WERI-Rb-1 (cell line): ENCODE results near the gene APOL1.

ENCODE experiments used
- DNase-seq: peaks from one replicate; pipeline ENCODE4 v3.0.0-alpha.2; 2020
- H3K27ac ChIP-seq: fragments of 250-450 bp; sonication (Bioruptor Pico); 2 replicates; pipeline ENCODE4 v1.5.1; 2020; ENCODE audit warnings: mild to moderate bottlenecking, moderate library complexity
- H3K27me3 ChIP-seq: fragments of 250-450 bp; sonication (Bioruptor Pico); 2 replicates; pipeline ENCODE4 v1.5.1; 2021; ENCODE audit warnings: mild to moderate bottlenecking, low read depth, moderate library complexity; ENCODE audit not compliant: insufficient read depth, severe bottlenecking
- H3K36me3 ChIP-seq: fragments of 250-450 bp; sonication (Bioruptor Pico); 2 replicates; pipeline ENCODE4 v1.5.1; 2020; ENCODE audit warnings: mild to moderate bottlenecking, moderate library complexity
- H3K4me3 ChIP-seq: 2 replicates; pipeline ENCODE4 v1.5.1; 2011; ENCODE audit warnings: low read depth, mild to moderate bottlenecking, control low read depth, low read length
- H3K9me3 ChIP-seq: fragments of 250-450 bp; sonication (Bioruptor Pico); 2 replicates; pipeline ENCODE4 v1.5.1; 2021; ENCODE audit warnings: mild to moderate bottlenecking, moderate library complexity; ENCODE audit not compliant: severe bottlenecking
- TF ChIP-seq, protein P1 (sequence below): IDR thresholded peaks from 2 replicates; pipeline ENCODE4 v1.5.1; 2011; ENCODE audit warnings: low read depth, mild to moderate bottlenecking, control low read depth, inconsistent platforms, low read length

Gene APOL1

DNA sequence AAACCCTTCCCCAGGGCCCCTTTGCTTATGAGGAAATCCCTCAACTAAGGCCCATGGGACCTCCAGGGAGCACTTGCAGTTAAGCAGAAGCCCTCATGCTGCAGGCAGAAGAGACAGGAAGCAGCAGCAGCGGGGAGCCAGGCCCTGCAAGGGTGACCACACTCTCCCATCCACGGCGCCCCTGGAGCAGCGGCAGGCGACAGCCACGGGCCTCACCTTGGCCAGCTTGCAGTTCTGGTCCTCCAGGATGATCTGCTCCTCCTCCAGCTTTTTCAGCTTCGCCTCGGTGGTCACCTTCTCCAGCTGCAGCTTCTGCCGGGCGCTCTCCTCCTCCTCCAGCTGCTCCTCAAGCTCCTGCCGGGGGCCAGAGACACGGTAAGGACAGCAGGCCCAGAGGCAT, 47.0 kb downstream of the APOL1 start:
- no peak for DNase-seq
- TF ChIP-seq, protein P1, sequence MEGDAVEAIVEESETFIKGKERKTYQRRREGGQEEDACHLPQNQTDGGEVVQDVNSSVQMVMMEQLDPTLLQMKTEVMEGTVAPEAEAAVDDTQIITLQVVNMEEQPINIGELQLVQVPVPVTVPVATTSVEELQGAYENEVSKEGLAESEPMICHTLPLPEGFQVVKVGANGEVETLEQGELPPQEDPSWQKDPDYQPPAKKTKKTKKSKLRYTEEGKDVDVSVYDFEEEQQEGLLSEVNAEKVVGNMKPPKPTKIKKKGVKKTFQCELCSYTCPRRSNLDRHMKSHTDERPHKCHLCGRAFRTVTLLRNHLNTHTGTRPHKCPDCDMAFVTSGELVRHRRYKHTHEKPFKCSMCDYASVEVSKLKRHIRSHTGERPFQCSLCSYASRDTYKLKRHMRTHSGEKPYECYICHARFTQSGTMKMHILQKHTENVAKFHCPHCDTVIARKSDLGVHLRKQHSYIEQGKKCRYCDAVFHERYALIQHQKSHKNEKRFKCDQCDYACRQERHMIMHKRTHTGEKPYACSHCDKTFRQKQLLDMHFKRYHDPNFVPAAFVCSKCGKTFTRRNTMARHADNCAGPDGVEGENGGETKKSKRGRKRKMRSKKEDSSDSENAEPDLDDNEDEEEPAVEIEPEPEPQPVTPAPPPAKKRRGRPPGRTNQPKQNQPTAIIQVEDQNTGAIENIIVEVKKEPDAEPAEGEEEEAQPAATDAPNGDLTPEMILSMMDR: no peak
- no peaks in the 10 kb centered on the region for H3K27me3 ChIP-seq
- H3K9me3 ChIP-seq: no peaks in the 10 kb centered on the region
- no peak overlapping the region for H3K27ac ChIP-seq
- H3K4me3 ChIP-seq: no peak overlapping the region
- H3K36me3 ChIP-seq: peaks cover 94% of the 10 kb centered on the region

DNA sequence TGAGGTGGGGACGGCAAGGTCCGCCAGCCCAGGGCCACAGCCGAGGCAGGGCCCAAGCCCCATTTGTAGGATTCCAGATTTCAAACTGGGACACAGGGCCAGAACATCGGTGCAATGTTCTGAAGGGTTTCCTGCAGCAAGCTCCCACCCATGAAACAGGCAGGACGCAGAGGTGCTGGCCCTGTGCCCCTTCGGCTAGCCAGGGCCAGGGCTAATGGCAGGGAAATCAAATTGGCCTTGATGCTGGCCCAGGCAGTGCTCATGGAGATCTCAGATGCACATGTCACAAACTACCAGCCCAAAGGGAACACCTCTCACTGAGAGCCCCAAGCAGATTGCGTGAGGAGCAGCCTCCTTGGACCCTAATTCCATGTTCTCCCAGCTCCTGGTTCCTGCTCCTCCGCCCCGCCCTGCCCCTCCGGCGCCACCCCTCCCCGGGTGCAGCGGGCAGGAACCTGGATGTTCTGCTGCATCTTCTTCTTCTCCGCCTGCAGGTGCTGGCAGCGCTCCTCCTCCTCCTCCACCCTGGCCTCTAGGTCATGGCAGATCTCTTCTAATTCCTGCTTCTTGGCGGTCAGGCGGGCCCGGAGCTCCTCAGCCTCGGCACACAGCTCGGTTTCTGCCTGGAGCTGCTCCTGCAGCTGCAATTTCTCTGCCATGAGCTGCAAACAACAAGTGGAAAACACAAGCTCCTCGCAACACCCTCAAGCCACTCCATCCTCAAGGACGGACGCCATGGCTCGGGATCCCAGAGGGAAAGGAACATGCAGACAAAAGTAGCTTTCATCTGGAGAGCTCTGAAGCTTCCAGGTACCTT, 47.7 kb downstream of the APOL1 start:
- no peak for DNase-seq
- Histone ChIP-seq H3K27me3 (no peaks in the 10 kb centered on the region), H3K9me3 (no peaks in the 10 kb centered on the region), H3K36me3 (peaks cover 94% of the 10 kb centered on the region), H3K27ac (no peak overlapping the region), H3K4me3 (no peak overlapping the region)
- TF ChIP-seq, protein P1: no peak

GRCh38 chr22:36301384-36301828, 48.5 kb downstream of the APOL1 start:
- H3K9me3 ChIP-seq: no peaks in the 10 kb centered on the region
- peak; percentile 67 for DNase-seq
- no peaks in the 10 kb centered on the region for H3K27me3 ChIP-seq
- no peak overlapping the region for H3K27ac ChIP-seq
- TF ChIP-seq, protein P1: peak; percentile 92
- H3K4me3 ChIP-seq: no peak overlapping the region
- peaks cover 93% of the 10 kb centered on the region for H3K36me3 ChIP-seq

DNA sequence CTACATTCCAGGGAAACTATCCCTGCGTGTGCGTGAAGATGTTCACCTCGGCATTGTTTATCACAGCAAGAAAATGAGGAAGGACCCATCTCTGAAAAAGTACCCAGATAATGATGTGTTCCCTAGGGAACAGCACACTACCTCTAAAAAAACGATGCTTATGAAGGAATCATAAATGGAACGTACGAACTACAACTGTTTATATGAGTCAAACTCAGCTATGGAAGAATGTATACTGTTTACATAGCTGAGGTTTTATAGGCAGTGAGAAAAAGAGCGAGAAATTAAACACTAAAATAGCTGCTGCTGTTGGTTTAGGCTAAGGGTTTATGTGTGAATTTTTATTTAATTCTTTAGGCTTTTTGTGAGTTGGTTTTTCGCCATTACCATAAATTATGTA, 48.9 kb downstream of the APOL1 start:
- Histone ChIP-seq H3K4me3 (no peak overlapping the region), H3K9me3 (no peaks in the 10 kb centered on the region), H3K27ac (no peak overlapping the region), H3K27me3 (no peaks in the 10 kb centered on the region), H3K36me3 (peaks cover 88% of the 10 kb centered on the region)
- TF ChIP-seq, protein P1: no peak
- no peak for DNase-seq

DNA sequence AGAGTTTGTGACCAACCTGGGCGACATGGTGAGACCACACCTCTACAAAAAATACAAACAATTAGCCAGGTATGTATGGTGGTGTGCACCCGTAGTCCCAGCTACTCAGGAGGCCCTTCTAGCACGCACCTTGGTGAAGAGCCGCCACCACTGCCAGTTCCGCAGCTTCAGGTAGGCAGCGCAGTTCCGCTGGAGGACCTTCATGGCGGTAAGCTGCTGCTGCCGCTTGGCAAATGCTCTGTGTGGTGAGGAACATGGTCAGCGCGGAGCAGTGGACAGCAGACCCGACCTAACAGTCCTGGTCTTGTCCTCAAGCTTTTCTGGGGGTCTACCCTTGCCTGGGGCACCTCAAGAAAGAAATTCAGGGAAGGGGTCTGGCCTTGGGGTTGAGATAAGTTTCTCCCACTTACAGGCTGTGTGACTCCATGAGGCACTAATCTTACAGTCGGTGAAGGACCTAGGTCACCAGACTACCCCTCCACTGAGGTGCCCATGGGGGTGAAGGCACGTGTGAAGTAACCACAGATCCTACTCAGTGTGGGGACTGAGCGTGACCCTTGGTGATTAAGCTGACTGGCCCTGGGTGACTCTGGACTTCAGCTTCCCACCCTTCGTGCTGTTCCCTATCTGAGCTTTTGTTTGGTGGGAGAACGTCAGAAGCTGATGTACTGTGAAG, 49.6 kb downstream of the APOL1 start:
- no peaks in the 10 kb centered on the region for H3K27me3 ChIP-seq
- peaks cover 86% of the 10 kb centered on the region for H3K36me3 ChIP-seq
- TF ChIP-seq, protein P1: no peak
- no peak for DNase-seq
- H3K9me3 ChIP-seq: no peaks in the 10 kb centered on the region
- no peak overlapping the region for H3K27ac ChIP-seq
- no peak overlapping the region for H3K4me3 ChIP-seq
